Stimulated activated CD8-positive, alpha-beta memory T cell treated with anti-CD3 and anti-CD28 coated beads, Interleukin-7, amount 100 ng/mL, for 24 hours (primary cell): ENCODE measurements around the gene C5orf15.
"Not testable (repeated sequence)": the region's sequence is repeated elsewhere in the genome, so short reads cannot be mapped to it uniquely, and the experiment has no call there.

Experiments used
- DNase-seq: peaks from one replicate; pipeline ENCODE4 v3.0.0-alpha.2; 2020; ENCODE audit warnings: low read depth

C5orf15 gene

GRCh38 chr5:133962801-133963476 is 5.5 kb downstream of the C5orf15 start:
- DNase-seq, result no peak

- DNase-seq, result no peak
Measured at GRCh38 chr5:133962131-133962530, 6.3 kb downstream of the C5orf15 start.

- no peak for DNase-seq
Measured at GRCh38 chr5:133959643-133960042, 8.8 kb downstream of the C5orf15 start.

- DNase-seq, result no peak
Measured at GRCh38 chr5:133957591-133957990, 10.8 kb downstream of the C5orf15 start.

GRCh38 chr5:133957080-133957479 is 11.3 kb downstream of the C5orf15 start:
- DNase-seq, result no peak

- DNase-seq, result not testable (repeated sequence)
Measured at GRCh38 chr5:133956196-133956595, 12.2 kb downstream of the C5orf15 start.

- no peak for DNase-seq
Measured at GRCh38 chr5:133953568-133954145, 14.8 kb downstream of the C5orf15 start.

GRCh38 chr5:133952729-133953567 is 15.5 kb downstream of the C5orf15 start:
- no peak for DNase-seq

GRCh38 chr5:133950821-133951612 is 17.4 kb downstream of the C5orf15 start:
- DNase-seq, result no peak

- no peak for DNase-seq
Measured at GRCh38 chr5:133948721-133949120, 19.7 kb downstream of the C5orf15 start.

GRCh38 chr5:133947431-133947841 is 21.0 kb downstream of the C5orf15 start:
- DNase-seq, result no peak

GRCh38 chr5:133945568-133945967 is 22.9 kb downstream of the C5orf15 start:
- DNase-seq, result no peak

- no peak for DNase-seq
Measured at GRCh38 chr5:133944263-133945185, 23.9 kb downstream of the C5orf15 start.

- no peak for DNase-seq
Measured at GRCh38 chr5:133943475-133943817, 25.0 kb downstream of the C5orf15 start.

GRCh38 chr5:133942614-133943474 is 25.6 kb downstream of the C5orf15 start:
- DNase-seq, result no peak

- no peak for DNase-seq
Measured at GRCh38 chr5:133941456-133942196, 26.8 kb downstream of the C5orf15 start.

- no peak for DNase-seq
Measured at GRCh38 chr5:133939668-133940067, 28.8 kb downstream of the C5orf15 start.

- DNase-seq, result no peak
Measured at GRCh38 chr5:133938929-133939328, 29.5 kb downstream of the C5orf15 start.

GRCh38 chr5:133938039-133938821 is 30.2 kb downstream of the C5orf15 start:
- no peak for DNase-seq
